RWPE1 (cell line): ENCODE data around the gene EDC3.
A peak's percentile ranks its signal among the peaks of the same experiment; 100 is the strongest.

Experiments used
- CTCF ChIA-PET: fragments of 350-600 bp; sonication (Branson Sonifier 250); formaldehyde crosslinking; extraction: SDS; loops from one replicate; lab custom pipeline; 2021; lab: Yijun Ruan, JAX
- POLR2A ChIA-PET: fragments of 400-600 bp; formaldehyde crosslinking; extraction: SDS; loops from one replicate; lab custom pipeline; 2020; ENCODE audit warnings: antibody characterized with exemption; ENCODE audit not compliant: low non-redundant PET; lab: Yijun Ruan, JAX
- DNase-seq: peaks from one replicate; pipeline ENCODE4 v3.0.0; 2012; ENCODE audit warnings: low spot score
- H3K27ac ChIP-seq: fragments of 450-650 bp; 2 replicates; pipeline ENCODE4 v1.5.1; 2017
- CTCF ChIP-seq: fragments of 450-650 bp; conservative IDR thresholded peaks from 2 replicates; pipeline ENCODE4 v1.5.1; 2017; ENCODE audit warnings: low read depth, mild to moderate bottlenecking

The EDC3 gene

GRCh38 chr15:74635228-74635627 lies 60.6 kb downstream of the EDC3 start:
- peak; percentile 92 for TF ChIP-seq CTCF
- POLR2A ChIA-PET: no interaction called here
- no peak overlapping the region for H3K27ac ChIP-seq
- CTCF ChIA-PET: interaction anchor here (0.5 to 14.2 kb wide), 13 partner anchors 14 to 326 kb away, joined by 3 to 258 read pairs (median 3); no protein-coding TSS in a partner anchor
- DNase-seq: peak; percentile 82

DNA sequence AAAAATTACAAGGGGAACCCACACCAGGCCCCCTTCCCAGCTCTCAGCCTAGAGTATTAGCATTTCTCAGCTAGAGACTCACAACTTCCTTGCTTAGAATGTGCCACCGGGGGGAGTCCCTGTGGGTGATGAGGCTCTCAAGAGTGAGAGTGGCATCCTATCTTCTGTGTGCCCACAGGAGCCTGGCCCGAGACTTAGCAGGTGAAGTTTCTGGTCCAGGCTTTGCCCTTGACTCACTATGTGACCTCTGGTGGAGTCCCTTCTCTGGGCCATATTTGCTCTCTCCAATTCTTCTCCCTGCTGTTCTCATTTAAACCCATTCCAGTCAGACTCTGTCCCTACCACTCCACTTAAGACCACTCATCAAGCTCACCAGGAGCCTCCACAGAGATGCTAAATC lies 62.0 kb downstream of the EDC3 start:
- no peak overlapping the region for H3K27ac ChIP-seq
- ChIA-PET POLR2A (no interaction called here), CTCF (interaction anchor here (0.6 to 14.2 kb wide), 7 partner anchors 12 to 259 kb away, joined by 3 to 258 read pairs (median 7); no protein-coding TSS in a partner anchor)
- DNase-seq: no peak
- no peak for TF ChIP-seq CTCF

- CTCF ChIA-PET: interaction anchor here (0.6 to 14.2 kb wide), 19 partner anchors 8 to 694 kb away, joined by 3 to 258 read pairs (median 4); no protein-coding TSS in a partner anchor
- POLR2A ChIA-PET: no interaction called here
- H3K27ac ChIP-seq: peak overlapping the region; percentile 51; the same call in 1 of the 2 replicates
These were observed 63.2 kb downstream of the EDC3 start for GRCh38 chr15:74632601-74633000.

DNA sequence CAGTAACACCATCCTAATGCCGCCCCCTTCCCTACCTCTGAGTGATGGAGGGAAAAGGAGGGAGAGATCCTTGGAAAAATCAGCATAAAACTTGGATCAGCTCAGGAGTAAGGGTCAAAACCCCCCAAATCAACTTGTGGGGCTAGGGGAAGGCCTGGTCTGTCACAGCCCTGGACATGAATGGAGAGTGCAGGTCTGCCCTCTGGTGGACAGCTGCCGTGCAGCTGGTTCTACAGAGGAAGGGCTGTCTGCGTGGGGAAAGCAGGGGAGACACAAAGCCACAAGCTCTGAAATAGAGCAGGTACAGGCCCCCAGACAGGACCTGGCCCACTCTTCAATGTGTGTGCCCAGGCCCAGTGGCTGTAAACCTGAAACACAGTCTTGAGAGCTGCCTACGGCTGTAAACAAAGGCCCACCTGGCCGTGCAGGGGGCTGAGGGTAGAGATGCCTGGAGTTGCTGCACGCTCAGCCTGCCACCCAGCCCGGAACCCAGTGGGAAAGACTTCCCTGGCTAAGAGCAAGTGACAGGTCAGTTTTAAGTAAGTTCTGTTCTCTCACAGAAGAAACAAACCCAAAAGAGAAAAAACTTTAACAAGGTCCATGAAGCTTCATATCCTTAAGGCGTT lies 63.8 kb downstream of the EDC3 start:
- TF ChIP-seq CTCF: peak; percentile 98
- ChIA-PET POLR2A (no interaction called here), CTCF (interaction anchor here (0.6 to 14.2 kb wide), 25 partner anchors 9 to 693 kb away, joined by 3 to 258 read pairs (median 4); no protein-coding TSS in a partner anchor)
- DNase-seq: peak; percentile 76
- peak overlapping the region; percentile 51 for H3K27ac ChIP-seq

More at GRCh38 chr15:74632601-74633000, 63.2 kb downstream of the EDC3 start:
- DNase-seq: no peak
- TF ChIP-seq CTCF: no peak

DNA sequence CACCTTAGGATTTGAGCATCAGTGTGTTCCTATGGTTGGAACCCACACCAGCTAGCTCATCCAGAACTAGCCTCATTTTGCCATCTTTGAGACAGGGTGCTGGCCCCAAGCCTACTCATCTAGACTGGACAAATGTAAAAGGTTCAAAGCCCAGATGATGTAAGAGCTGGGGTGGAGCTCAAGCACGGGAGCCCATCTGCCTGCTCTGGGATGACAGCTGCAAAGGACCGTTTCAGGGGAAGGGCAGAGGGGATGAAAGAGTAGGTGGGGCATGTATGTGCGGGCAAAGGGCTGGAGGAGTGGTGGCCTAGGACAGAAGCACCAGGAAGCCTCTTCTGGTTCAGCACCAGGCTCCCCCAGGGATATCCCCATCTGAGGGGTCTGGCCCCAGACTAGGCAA lies 64.4 kb downstream of the EDC3 start:
- TF ChIP-seq CTCF: no peak
- DNase-seq: no peak
- peak overlapping the region; percentile 51 for H3K27ac ChIP-seq
- ChIA-PET CTCF (interaction anchor here (0.6 to 14.2 kb wide), 22 partner anchors 9 to 356 kb away, joined by 3 to 258 read pairs (median 4); no protein-coding TSS in a partner anchor), POLR2A (no interaction called here)

DNA sequence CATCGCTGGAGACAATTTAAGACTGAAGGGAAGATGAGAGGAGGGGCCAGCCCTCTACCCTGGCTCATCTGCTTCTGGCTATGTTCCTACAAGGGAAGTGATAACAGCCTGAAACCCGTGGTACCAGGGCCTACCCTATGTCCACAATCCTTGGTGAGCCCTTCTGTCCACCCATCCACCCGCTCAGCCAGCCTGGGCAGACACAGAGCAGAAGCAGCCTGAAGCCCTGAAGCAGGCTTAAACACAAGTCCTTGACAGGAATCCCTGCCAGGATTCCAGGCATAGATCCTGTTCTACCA lies 64.8 kb downstream of the EDC3 start:
- TF ChIP-seq CTCF: no peak
- no peak for DNase-seq
- H3K27ac ChIP-seq: peak overlapping the region; percentile 51
- CTCF ChIA-PET: interaction anchor here (0.6 to 14.2 kb wide), 14 partner anchors 9 to 259 kb away, joined by 3 to 258 read pairs (median 4); no protein-coding TSS in a partner anchor
- POLR2A ChIA-PET: no interaction called here
